Activated CD4-positive, alpha-beta T cell treated with anti-CD3 and anti-CD28 coated beads, Interleukin-2, amount 50 U/mL, for 1 hour (primary cell): ENCODE data around the gene SLC48A1.
A peak's percentile ranks its signal among the peaks of the same experiment; 100 is the strongest.
"Not testable (repeated sequence)": the region's sequence is repeated elsewhere in the genome, so short reads cannot be mapped to it uniquely, and the experiment has no call there.

Experiments
- DNase-seq: peaks from one replicate; pipeline ENCODE4 v3.0.0-alpha.2; 2020

Gene SLC48A1

GRCh38 chr12:47814539-47815170 is 41.6 kb downstream of the SLC48A1 start:
- DNase-seq: no peak

- not testable (repeated sequence) for DNase-seq
These were observed 42.4 kb downstream of the SLC48A1 start for GRCh38 chr12:47815447-47815846.

- no peak for DNase-seq
These were observed 43.6 kb downstream of the SLC48A1 start for GRCh38 chr12:47816403-47817271.

- no peak for DNase-seq
These were observed 44.4 kb downstream of the SLC48A1 start for GRCh38 chr12:47817272-47818006.

GRCh38 chr12:47818007-47818376 is 45.0 kb downstream of the SLC48A1 start:
- no peak for DNase-seq

GRCh38 chr12:47818467-47819137 is 45.6 kb downstream of the SLC48A1 start:
- peak; percentile 14 for DNase-seq

- DNase-seq: peak; percentile 32
These were observed 46.3 kb downstream of the SLC48A1 start for GRCh38 chr12:47819138-47819895.

- peak; percentile 73 for DNase-seq
These were observed 47.0 kb downstream of the SLC48A1 start, which contains the start of gene HDAC7 for GRCh38 chr12:47819896-47820630. HDAC7 (minus strand) TSS chr12:47819903; CDS start chr12:47819785, 118 bp downstream.

- DNase-seq: no peak
These were observed 47.8 kb downstream of the SLC48A1 start for GRCh38 chr12:47820631-47821345.

GRCh38 chr12:47821346-47821706 is 48.3 kb downstream of the SLC48A1 start:
- no peak for DNase-seq

- DNase-seq: no peak
These were observed 49.4 kb downstream of the SLC48A1 start for GRCh38 chr12:47822401-47822800.

- no peak for DNase-seq
These were observed 49.8 kb downstream of the SLC48A1 start for GRCh38 chr12:47822863-47823262.

GRCh38 chr12:47823422-47824086 is 50.5 kb downstream of the SLC48A1 start:
- DNase-seq: no peak

GRCh38 chr12:47824198-47824597 is 51.2 kb downstream of the SLC48A1 start:
- peak; percentile 43 for DNase-seq

GRCh38 chr12:47824635-47825034 is 51.6 kb downstream of the SLC48A1 start:
- DNase-seq: no peak

GRCh38 chr12:47825173-47825639 is 52.2 kb downstream of the SLC48A1 start:
- no peak for DNase-seq

GRCh38 chr12:47828008-47828975 is 55.3 kb downstream of the SLC48A1 start:
- DNase-seq: no peak

- no peak for DNase-seq
These were observed 56.0 kb downstream of the SLC48A1 start for GRCh38 chr12:47828976-47829482.

- no peak for DNase-seq
These were observed 56.5 kb downstream of the SLC48A1 start for GRCh38 chr12:47829584-47829983.
